Prostate gland (tissue), 2 donors: ENCODE data around the gene SEPTIN14.
"Not testable (repeated sequence)": the region's sequence is repeated elsewhere in the genome, so short reads cannot be mapped to it uniquely, and the experiment has no call there.

Experiments used
- CTCF ChIP-seq, 4 experiments: fragments of 200-600 bp in 2 of 4; fragments of 450-650 bp in 2 of 4; sonication (generic) in 2 of 4; IDR thresholded peaks; 1 replicate in 3 of 4; 2 replicates in 1 of 4; pipeline ENCODE4 v1.5.1; 2016 to 2019; ENCODE audit warnings: antibody characterized with exemption in 4 of 4, mild to moderate bottlenecking in 2 of 4, moderate library complexity in 2 of 4
- POLR2A ChIP-seq: fragments of 450-650 bp; IDR thresholded peaks from one replicate; pipeline ENCODE4 v1.6.1; 2016; ENCODE audit warnings: antibody characterized with exemption, mild to moderate bottlenecking
- POLR2AphosphoS5 ChIP-seq: sonication (generic); formaldehyde crosslinking; IDR thresholded peaks from one replicate; pipeline ENCODE4 v1.6.1; 2017; ENCODE audit warnings: antibody characterized with exemption

- not testable (repeated sequence) for TF ChIP-seq POLR2A; CTCF (IDR thresholded peaks at IDR 0.05); POLR2AphosphoS5
These were observed 38.5 kb upstream of the SEPTIN14 start for GRCh38 chr7:55901059-55901458.
